ENCODE results near the gene GALNT13. TPM values are rescaled to one million over a fixed set of nuclear protein-coding genes. Genes with fewer than 3 reads are reported as not detected.
A peak's percentile ranks its signal among the peaks of the same experiment; 100 is the strongest.

The GALNT13 gene
- total RNA-seq, 1 experiment from 2014 or later = not detected

GRCh38 chr2:153935511-153935910 is 63.8 kb downstream of the GALNT13 start:
- in situ Hi-C loops (cut with HindIII; ENCODE audit: low pct_unique_long_range_greater_than_20kb, low sequenced_read_pairs) = no loop called here
- DNase-seq (ENCODE audit: low read depth) = no peak

GRCh38 chr2:153939124-153939796 is 67.5 kb downstream of the GALNT13 start:
- in situ Hi-C loops (cut with HindIII; ENCODE audit: low pct_unique_long_range_greater_than_20kb, low sequenced_read_pairs) = no loop called here
- peak; percentile 46 for DNase-seq (ENCODE audit: low read depth)

GRCh38 chr2:153940511-153940910 is 68.8 kb downstream of the GALNT13 start:
- DNase-seq (ENCODE audit: low read depth) = no peak
- in situ Hi-C loops (cut with HindIII; ENCODE audit: low pct_unique_long_range_greater_than_20kb, low sequenced_read_pairs) = no loop called here

GRCh38 chr2:153944800-153945199 is 73.1 kb downstream of the GALNT13 start:
- no peak for DNase-seq (ENCODE audit: low read depth)
- in situ Hi-C loops (cut with HindIII; ENCODE audit: low pct_unique_long_range_greater_than_20kb, low sequenced_read_pairs) = no loop called here

- in situ Hi-C loops (cut with HindIII; ENCODE audit: low pct_unique_long_range_greater_than_20kb, low sequenced_read_pairs) = no loop called here
- DNase-seq (ENCODE audit: low read depth) = no peak
Measured at GRCh38 chr2:153946036-153946435, 74.3 kb downstream of the GALNT13 start.

GRCh38 chr2:153953761-153954160 is 82.0 kb downstream of the GALNT13 start:
- no peak for DNase-seq (ENCODE audit: low read depth)
- in situ Hi-C loops (cut with HindIII; ENCODE audit: low pct_unique_long_range_greater_than_20kb, low sequenced_read_pairs) = no loop called here

- in situ Hi-C loops (cut with HindIII; ENCODE audit: low pct_unique_long_range_greater_than_20kb, low sequenced_read_pairs) = no loop called here
- no peak for DNase-seq (ENCODE audit: low read depth)
Measured at GRCh38 chr2:153963256-153963655, 91.5 kb downstream of the GALNT13 start.

GRCh38 chr2:153967248-153967973 is 95.7 kb downstream of the GALNT13 start:
- in situ Hi-C loops (cut with HindIII; ENCODE audit: low pct_unique_long_range_greater_than_20kb, low sequenced_read_pairs) = no loop called here
- DNase-seq (ENCODE audit: low read depth) = no peak

GRCh38 chr2:153971250-153971649 is 99.5 kb downstream of the GALNT13 start:
- no peak for DNase-seq (ENCODE audit: low read depth)
- in situ Hi-C loops (cut with HindIII; ENCODE audit: low pct_unique_long_range_greater_than_20kb, low sequenced_read_pairs) = no loop called here

- DNase-seq (ENCODE audit: low read depth) = no peak
- in situ Hi-C loops (cut with HindIII; ENCODE audit: low pct_unique_long_range_greater_than_20kb, low sequenced_read_pairs) = no loop called here
Measured at GRCh38 chr2:153971855-153972254, 100.1 kb downstream of the GALNT13 start.

GRCh38 chr2:153972412-153972811 is 100.7 kb downstream of the GALNT13 start:
- in situ Hi-C loops (cut with HindIII; ENCODE audit: low pct_unique_long_range_greater_than_20kb, low sequenced_read_pairs) = no loop called here
- no peak for DNase-seq (ENCODE audit: low read depth)

GRCh38 chr2:153986488-153987229 is 114.9 kb downstream of the GALNT13 start:
- in situ Hi-C loops (cut with HindIII; ENCODE audit: low pct_unique_long_range_greater_than_20kb, low sequenced_read_pairs) = no loop called here
- DNase-seq (ENCODE audit: low read depth) = no peak

- no peak for DNase-seq (ENCODE audit: low read depth)
- in situ Hi-C loops (cut with HindIII; ENCODE audit: low pct_unique_long_range_greater_than_20kb, low sequenced_read_pairs) = no loop called here
Measured at GRCh38 chr2:153990771-153991170, 119.0 kb downstream of the GALNT13 start.

- in situ Hi-C loops (cut with HindIII; ENCODE audit: low pct_unique_long_range_greater_than_20kb, low sequenced_read_pairs) = no loop called here
- no peak for DNase-seq (ENCODE audit: low read depth)
Measured at GRCh38 chr2:154013514-154013913, 141.8 kb downstream of the GALNT13 start.

- DNase-seq (ENCODE audit: low read depth) = no peak
- in situ Hi-C loops (cut with HindIII; ENCODE audit: low pct_unique_long_range_greater_than_20kb, low sequenced_read_pairs) = no loop called here
Measured at GRCh38 chr2:154015233-154015632, 143.5 kb downstream of the GALNT13 start.

- DNase-seq (ENCODE audit: low read depth) = no peak
- in situ Hi-C loops (cut with HindIII; ENCODE audit: low pct_unique_long_range_greater_than_20kb, low sequenced_read_pairs) = no loop called here
Measured at GRCh38 chr2:154029504-154029903, 157.8 kb downstream of the GALNT13 start.

GRCh38 chr2:154032220-154032619 is 160.5 kb downstream of the GALNT13 start:
- in situ Hi-C loops (cut with HindIII; ENCODE audit: low pct_unique_long_range_greater_than_20kb, low sequenced_read_pairs) = no loop called here

GRCh38 chr2:154046493-154046892 is 174.8 kb downstream of the GALNT13 start:
- DNase-seq (ENCODE audit: low read depth) = no peak
- in situ Hi-C loops (cut with HindIII; ENCODE audit: low pct_unique_long_range_greater_than_20kb, low sequenced_read_pairs) = no loop called here

More at GRCh38 chr2:154032220-154032619, 160.5 kb downstream of the GALNT13 start:
- DNase-seq (ENCODE audit: low read depth) = no peak

GRCh38 chr2:154048905-154049304 is 177.2 kb downstream of the GALNT13 start:
- in situ Hi-C loops (cut with HindIII; ENCODE audit: low pct_unique_long_range_greater_than_20kb, low sequenced_read_pairs) = no loop called here

More at GRCh38 chr2:154048905-154049304, 177.2 kb downstream of the GALNT13 start:
- no peak for DNase-seq (ENCODE audit: low read depth)

Data from Caki2 (cell line).